Sigmoid colon (tissue), 7 donors: ENCODE measurements around the gene CHRDL1. TPM values are rescaled to one million over a fixed set of nuclear protein-coding genes. Genes with fewer than 3 reads are reported as not detected.

Source experiments
- DNase-seq: peaks from one replicate; pipeline ENCODE4 v3.0.0-alpha.2; 2019
- H3K27ac ChIP-seq, 4 donors: fragments of 200-600 bp; sonication (generic); one replicate each; pipeline ENCODE4 v1.5.1; 2016 to 2019; ENCODE audit warnings: mild to moderate bottlenecking in 1 of 4
- H3K27me3 ChIP-seq, 3 donors: fragments of 200-600 bp; sonication (generic); one replicate each; pipeline ENCODE4 v1.5.1; 2019; ENCODE audit warnings: mild to moderate bottlenecking in 1 of 3
- H3K36me3 ChIP-seq, 4 donors: fragments of 200-600 bp; sonication (generic); one replicate each; pipeline ENCODE4 v1.5.1; 2016 to 2019
- H3K4me1 ChIP-seq, 4 donors: fragments of 200-600 bp; sonication (generic); one replicate each; pipeline ENCODE4 v1.5.1; 2017 to 2019
- H3K4me3 ChIP-seq, 4 donors: fragments of 200-600 bp; sonication (generic); one replicate each; pipeline ENCODE4 v1.5.1; 2017 to 2019; ENCODE audit warnings: mild to moderate bottlenecking in 2 of 4, moderate library complexity in 1 of 4
- H3K9me3 ChIP-seq, 4 donors: fragments of 200-600 bp in 3 of 4; sonication (generic) in 3 of 4; one replicate each; pipeline versions ENCODE4 v1.5.1 to v1.6.1; 2013 to 2019
- EP300 ChIP-seq, 4 donors: sonication (generic); formaldehyde crosslinking; IDR thresholded peaks; one replicate each; pipeline ENCODE4 v1.6.1; 2017; ENCODE audit warnings: antibody characterized with exemption in 4 of 4
- POLR2A ChIP-seq, 2 donors: fragments of 450-650 bp; IDR thresholded peaks; one replicate each; pipeline ENCODE4 v1.6.1; 2016; ENCODE audit warnings: antibody characterized with exemption in 2 of 2, mild to moderate bottlenecking in 2 of 2, moderate library complexity in 2 of 2
- POLR2AphosphoS5 ChIP-seq, 4 donors: sonication (generic); formaldehyde crosslinking; IDR thresholded peaks; one replicate each; pipeline ENCODE4 v1.6.1; 2017; ENCODE audit warnings: antibody characterized with exemption in 4 of 4
- WGBS, 2 donors: extraction: QIAGEN DNeasy Blood & Tissue Kit; methylation state at CpG; one replicate each; pipeline ENCODE4 v1.1.7; 2013; 5-methylcytosine and 5-hydroxymethylcytosine counted together
- intact Hi-C: fragments of 100-400 bp; cut with DNase I; formaldehyde crosslinking; loops from one replicate; pipeline ENCODE4 v1.15.1; 2023
- polyA plus RNA-seq, 3 donors: library from polyadenylated mRNA; stranded (reverse); fragments of 200-250 nt; gene quantifications; one replicate each; pipeline ENCODE4 v1.2.3, GENCODE V29; 2013
- total RNA-seq, 4 donors: library from RNA; depleted of rRNA; stranded (reverse); fragments of >200 nt; gene quantifications; one replicate each; pipeline ENCODE4 v1.1.0, GENCODE V29; 2016
- TF ChIP-seq, protein P1 (sequence below), 4 experiments: fragments of 450-650 bp in 3 of 4; fragments of 200-600 bp in 1 of 4; IDR thresholded peaks; one replicate each; pipeline ENCODE4 v1.5.1; 2016 to 2019; ENCODE audit warnings: antibody characterized with exemption in 4 of 4, mild to moderate bottlenecking in 3 of 4, moderate library complexity in 2 of 4
- donor health status: healthy with polysubstance abuse.
- donor health status: Bipolar disorder and iron deficiency.
- donor health status: healthy.

CHRDL1 gene
- total and polyA plus RNA-seq, 7 donors, result 3.9 to 365 (median 113) TPM

DNA sequence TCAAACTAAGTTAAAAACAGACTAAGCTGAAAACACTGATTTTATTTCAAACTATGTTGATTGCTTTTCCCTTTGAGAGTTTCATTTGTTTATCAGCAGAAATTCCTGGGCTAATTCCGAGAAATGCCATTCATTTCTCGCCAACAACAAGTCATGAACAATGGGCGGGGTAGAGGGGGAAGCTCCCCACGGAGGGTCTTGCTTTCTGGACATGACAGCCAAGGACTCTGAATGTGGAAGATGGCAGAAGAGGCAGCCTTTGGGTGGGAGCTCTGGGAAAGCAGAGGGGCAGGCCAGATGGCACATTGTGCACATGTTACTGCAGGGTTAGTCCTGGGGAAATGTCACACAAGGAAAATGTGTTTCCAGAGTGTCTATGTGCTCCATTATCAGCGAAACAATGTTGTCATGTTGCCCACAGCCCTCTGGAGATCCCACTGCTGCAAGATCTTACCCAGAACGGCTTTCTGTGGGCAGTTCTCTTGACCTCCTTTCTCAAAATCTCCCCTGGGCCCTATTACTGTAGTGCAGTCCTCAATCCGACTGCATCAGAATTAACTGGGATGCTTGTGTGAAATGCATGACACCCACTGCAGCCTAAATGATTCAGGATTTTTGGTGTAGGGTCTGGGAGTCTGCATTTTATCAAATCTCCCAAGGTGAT, 45.0 kb downstream of the CHRDL1 start:
- no peak for DNase-seq
- 57 to 64% methylated on average over 7 of the region's 7 CpGs for WGBS, 2 donors

DNA sequence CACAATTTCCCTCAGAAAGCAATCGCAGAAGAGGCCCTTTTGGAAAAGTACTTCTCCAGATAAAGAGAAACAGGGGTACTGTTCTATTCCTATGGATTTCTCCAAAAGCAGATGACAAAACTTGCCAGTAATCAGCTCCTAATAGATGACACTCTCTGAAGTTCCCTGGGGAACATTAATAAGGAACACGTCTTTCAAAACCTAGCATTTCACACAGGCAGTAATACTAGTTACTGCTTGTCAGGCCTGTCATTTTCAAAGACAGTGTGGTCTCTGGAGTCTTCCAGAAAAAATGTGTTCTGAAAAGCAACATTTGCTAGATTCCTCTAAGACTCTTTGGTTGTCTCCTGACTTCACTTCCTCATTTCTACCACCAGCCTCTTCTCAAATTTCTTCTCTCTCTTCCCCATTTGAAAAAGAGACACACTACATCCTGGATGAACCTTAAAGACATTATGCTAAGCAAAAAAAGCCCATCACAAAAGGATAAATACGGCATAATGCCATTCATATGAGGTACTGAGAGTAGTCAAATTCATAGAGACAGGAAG, 47.3 kb downstream of the CHRDL1 start:
- Histone ChIP-seq H3K36me3 (no peaks in the 10 kb centered on the region), H3K4me3 (no peak overlapping the region), H3K4me1 (peaks cover 0 to 21% (median 9%) of the 10 kb centered on the region in 4 donors), H3K27me3 (no peaks in the 10 kb centered on the region), H3K9me3 (no peaks in the 10 kb centered on the region), H3K27ac (no peak overlapping the region)
- DNase-seq, result no peak
- TF ChIP-seq POLR2A (IDR thresholded peaks at IDR 0.05), result no peak
- TF ChIP-seq EP300 (IDR thresholded peaks at IDR 0.05), result no peak
- TF ChIP-seq, protein P1, sequence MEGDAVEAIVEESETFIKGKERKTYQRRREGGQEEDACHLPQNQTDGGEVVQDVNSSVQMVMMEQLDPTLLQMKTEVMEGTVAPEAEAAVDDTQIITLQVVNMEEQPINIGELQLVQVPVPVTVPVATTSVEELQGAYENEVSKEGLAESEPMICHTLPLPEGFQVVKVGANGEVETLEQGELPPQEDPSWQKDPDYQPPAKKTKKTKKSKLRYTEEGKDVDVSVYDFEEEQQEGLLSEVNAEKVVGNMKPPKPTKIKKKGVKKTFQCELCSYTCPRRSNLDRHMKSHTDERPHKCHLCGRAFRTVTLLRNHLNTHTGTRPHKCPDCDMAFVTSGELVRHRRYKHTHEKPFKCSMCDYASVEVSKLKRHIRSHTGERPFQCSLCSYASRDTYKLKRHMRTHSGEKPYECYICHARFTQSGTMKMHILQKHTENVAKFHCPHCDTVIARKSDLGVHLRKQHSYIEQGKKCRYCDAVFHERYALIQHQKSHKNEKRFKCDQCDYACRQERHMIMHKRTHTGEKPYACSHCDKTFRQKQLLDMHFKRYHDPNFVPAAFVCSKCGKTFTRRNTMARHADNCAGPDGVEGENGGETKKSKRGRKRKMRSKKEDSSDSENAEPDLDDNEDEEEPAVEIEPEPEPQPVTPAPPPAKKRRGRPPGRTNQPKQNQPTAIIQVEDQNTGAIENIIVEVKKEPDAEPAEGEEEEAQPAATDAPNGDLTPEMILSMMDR (IDR thresholded peaks at IDR 0.05), result no peak
- no peak for TF ChIP-seq POLR2AphosphoS5 (IDR thresholded peaks at IDR 0.05)
- WGBS, 2 donors, result 79 to 82% methylated on average over 3 of the region's 3 CpGs
- intact Hi-C loops, result no loop called here

More for the DNA sequence above, 45.0 kb downstream of the CHRDL1 start:
- H3K9me3 ChIP-seq, result no peaks in the 10 kb centered on the region
- no peaks in the 10 kb centered on the region for H3K36me3 ChIP-seq
- TF ChIP-seq EP300 (IDR thresholded peaks at IDR 0.05), result no peak
- TF ChIP-seq, protein P1 (IDR thresholded peaks at IDR 0.05), result no peak
- no peak for TF ChIP-seq POLR2AphosphoS5 (IDR thresholded peaks at IDR 0.05)
- no peak for TF ChIP-seq POLR2A (IDR thresholded peaks at IDR 0.05)
- H3K4me1 ChIP-seq, result peaks cover 0 to 13% (median 0%) of the 10 kb centered on the region in 4 donors
- H3K4me3 ChIP-seq, result no peak overlapping the region
- no peaks in the 10 kb centered on the region for H3K27me3 ChIP-seq
- intact Hi-C loops, result no loop called here
- no peak overlapping the region for H3K27ac ChIP-seq

DNA sequence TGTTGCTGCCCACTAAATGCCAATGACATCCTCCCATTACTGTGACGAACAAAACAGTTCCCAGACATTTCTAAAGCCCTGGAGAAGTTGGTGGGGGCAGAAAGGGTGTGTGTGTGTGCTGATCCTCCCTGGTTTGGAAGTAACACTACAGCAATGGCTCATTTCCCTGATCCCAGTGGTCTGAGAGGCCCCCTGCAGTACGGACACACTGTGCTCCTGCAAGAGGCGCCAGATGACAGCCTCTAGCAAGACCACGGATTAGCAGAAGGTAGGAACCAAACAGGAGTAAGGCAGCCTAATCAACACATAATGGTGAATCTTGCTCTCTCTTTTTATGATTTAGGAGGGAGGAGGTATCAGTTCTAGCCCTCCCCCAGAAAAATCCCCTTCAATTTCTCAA, 49.6 kb downstream of the CHRDL1 start:
- intact Hi-C loops, result no loop called here
- WGBS, 2 donors, result 60 to 82% methylated on average over 4 of the region's 4 CpGs
- no peak overlapping the region for H3K4me3 ChIP-seq
- H3K36me3 ChIP-seq, result no peaks in the 10 kb centered on the region
- peak overlapping the region in 1 of 4 donors; percentile 61 for H3K27ac ChIP-seq
- TF ChIP-seq, protein P1 (IDR thresholded peaks at IDR 0.05), result no peak
- no peak for TF ChIP-seq EP300 (IDR thresholded peaks at IDR 0.05)
- no peak for TF ChIP-seq POLR2A (IDR thresholded peaks at IDR 0.05)
- H3K4me1 ChIP-seq, result peaks cover 0 to 30% (median 10%) of the 10 kb centered on the region in 4 donors
- no peak for DNase-seq
- no peaks in the 10 kb centered on the region for H3K9me3 ChIP-seq
- H3K27me3 ChIP-seq, result no peaks in the 10 kb centered on the region

DNA sequence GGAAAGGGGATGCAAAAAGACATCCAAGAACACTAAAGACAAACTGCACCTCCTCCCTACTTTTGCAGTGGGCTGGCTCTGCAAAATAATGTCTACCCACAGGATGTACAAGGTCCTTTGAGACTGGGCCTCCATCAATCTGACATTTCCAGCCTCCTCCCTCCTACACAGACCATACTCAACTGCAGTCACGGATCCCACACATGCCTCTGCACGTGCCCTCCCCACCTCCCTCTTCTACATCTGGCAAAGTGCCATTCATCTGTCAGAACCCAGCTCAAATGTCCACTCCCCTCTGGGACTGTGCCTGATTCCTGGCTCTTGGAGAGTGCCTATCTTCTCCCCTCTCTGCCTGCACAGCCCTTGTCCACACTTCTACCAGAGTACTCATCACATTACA, 50.3 kb downstream of the CHRDL1 start:
- no peak overlapping the region for H3K4me3 ChIP-seq
- intact Hi-C loops, result no loop called here
- peaks cover 0 to 30% (median 10%) of the 10 kb centered on the region in 4 donors for H3K4me1 ChIP-seq
- H3K9me3 ChIP-seq, result no peaks in the 10 kb centered on the region
- WGBS, 2 donors, result 52 to 62% methylated on average over 2 of the region's 2 CpGs
- no peaks in the 10 kb centered on the region for H3K36me3 ChIP-seq
- TF ChIP-seq, protein P1 (IDR thresholded peaks at IDR 0.05), result no peak
- TF ChIP-seq POLR2AphosphoS5 (IDR thresholded peaks at IDR 0.05), result no peak
- TF ChIP-seq POLR2A (IDR thresholded peaks at IDR 0.05), result no peak
- no peak for TF ChIP-seq EP300 (IDR thresholded peaks at IDR 0.05)
- no peaks in the 10 kb centered on the region for H3K27me3 ChIP-seq
- peak overlapping the region in 3 of 4 donors; percentile 56 to 61 (median 60) for H3K27ac ChIP-seq
- no peak for DNase-seq
